Keratinocyte (primary cell): Measurements from ENCODE around the gene JAG2. TPM values are rescaled to one million over a fixed set of nuclear protein-coding genes. Genes with fewer than 3 reads are reported as not detected.

Experiments
- DNase-seq: peaks from one replicate; pipeline ENCODE4 v3.0.0-alpha.2; 2011; ENCODE audit warnings: low read depth, missing footprints, low spot score
- FAIRE-seq: peaks from 2 replicates; lab custom pipeline; 2011; peaks lifted over from hg19 to GRCh38; lab: Jason Lieb, UNC
- H2AFZ ChIP-seq: 2 replicates; pipeline ENCODE4 v1.6.0; 2012; ENCODE audit warnings: low read length, control low read depth, inconsistent platforms; ENCODE audit not compliant: control insufficient read depth
- H3K27ac ChIP-seq: 2 replicates; pipeline ENCODE4 v1.5.1; 2011; ENCODE audit warnings: low read length; ENCODE audit not compliant: control insufficient read depth, insufficient read depth
- H3K27me3 ChIP-seq: 3 replicates; pipeline ENCODE4 v1.6.0; 2011; ENCODE audit warnings: low read length; ENCODE audit not compliant: control insufficient read depth, insufficient read depth; ENCODE audit errors: extremely low read depth
- H3K36me3 ChIP-seq, 2 experiments: 2 replicates in 1 of 2; 3 replicates in 1 of 2; pipeline ENCODE4 v1.5.1; 2011; ENCODE audit warnings: low read length in 2 of 2, mild to moderate bottlenecking in 1 of 2; ENCODE audit not compliant: control insufficient read depth in 2 of 2, insufficient read depth in 2 of 2; ENCODE audit errors: extremely low read depth in 1 of 2
- H3K4me1 ChIP-seq: 3 replicates; pipeline ENCODE4 v1.5.1; 2011; ENCODE audit warnings: low read length; ENCODE audit not compliant: control insufficient read depth, insufficient read depth; ENCODE audit errors: extremely low read depth
- H3K4me2 ChIP-seq: 3 replicates; pipeline ENCODE4 v1.6.0; 2011; ENCODE audit warnings: low read depth, low read length; ENCODE audit not compliant: control insufficient read depth, insufficient read depth; ENCODE audit errors: extremely low read depth
- H3K4me3 ChIP-seq, 3 experiments: fragments of 200-600 bp in 1 of 3; sonication (generic) in 1 of 3; 2 replicates in 2 of 3; 3 replicates in 1 of 3; pipeline ENCODE4 v1.5.1; 2011 to 2016; ENCODE audit warnings: low read length in 3 of 3, mild to moderate bottlenecking in 3 of 3, control low read depth in 2 of 3, inconsistent platforms in 1 of 3, low read depth in 1 of 3, mixed read lengths in 1 of 3, mixed run types in 1 of 3, moderate library complexity in 1 of 3; ENCODE audit not compliant: control insufficient read depth in 2 of 3, insufficient read depth in 2 of 3; ENCODE audit errors: extremely low read depth in 1 of 3
- H3K79me2 ChIP-seq: 2 replicates; pipeline ENCODE4 v1.6.0; 2012; ENCODE audit warnings: low read length; ENCODE audit not compliant: control insufficient read depth, insufficient read depth
- H3K9ac ChIP-seq: 3 replicates; pipeline ENCODE4 v1.6.0; 2011; ENCODE audit warnings: low read length; ENCODE audit not compliant: control insufficient read depth, insufficient read depth; ENCODE audit errors: extremely low read depth
- H3K9me1 ChIP-seq: 3 replicates; pipeline ENCODE4 v1.6.0; 2011; ENCODE audit warnings: low read length; ENCODE audit not compliant: control insufficient read depth, insufficient read depth; ENCODE audit errors: extremely low read depth
- H3K9me3 ChIP-seq: 2 replicates; pipeline ENCODE4 v1.5.1; 2012; ENCODE audit warnings: low read depth, low read length; ENCODE audit not compliant: control insufficient read depth
- H4K20me1 ChIP-seq: 3 replicates; pipeline ENCODE4 v1.6.0; 2011; ENCODE audit warnings: low read length; ENCODE audit not compliant: control insufficient read depth, insufficient read depth; ENCODE audit errors: extremely low read depth
- CTCF ChIP-seq, 3 experiments: IDR thresholded peaks in 1 of 3; conservative IDR thresholded peaks in 1 of 3; optimal IDR thresholded peaks in 1 of 3; 2 replicates in 2 of 3; 3 replicates in 1 of 3; pipeline versions ENCODE3 to v1.5.1; 2011; ENCODE audit warnings: low read length in 3 of 3, mild to moderate bottlenecking in 3 of 3, moderate library complexity in 2 of 3, control low read depth in 1 of 3, inconsistent platforms in 1 of 3; ENCODE audit not compliant: insufficient read depth in 2 of 3; ENCODE audit errors: extremely low read depth in 1 of 3
- EZH2 ChIP-seq: IDR thresholded peaks from one replicate; pipeline ENCODE4 v1.6.1; 2012; ENCODE audit warnings: inconsistent platforms, mild to moderate bottlenecking, low read length, moderate library complexity
- dilution Hi-C: fragments of 300-500 bp; cut with MboI; formaldehyde crosslinking; loops from one replicate; pipeline ENCODE4 v1.7.0; 2020; ENCODE audit warnings: low sequenced_read_pairs; ENCODE audit not compliant: extremely low pct_ligation_motif_present
- polyA plus RNA-seq, 5 experiments: library from polyadenylated mRNA; depleted of rRNA in 3 of 5; stranded (reverse) in 3 of 5; stranded (forward) in 1 of 5; unstranded in 1 of 5; fragments of >200 nt; gene quantifications; 1 replicate in 1 of 5; 2 replicates in 3 of 5; 3 replicates in 1 of 5; pipeline versions ENCODE4 v1.2.1 to v1.2.3, GENCODE V29; 2011 to 2012; ENCODE audit warnings: missing spikeins in 2 of 5, low read depth in 1 of 5, low replicate concordance in 1 of 5

Gene JAG2
- polyA plus RNA-seq, 1 donor (not counting 4 experiments of a cell fraction or from before 2014, with no cell fraction given): 28.3 TPM

- Histone ChIP-seq H3K27ac (no peak overlapping the region), H4K20me1 (peaks cover 40% of the 10 kb centered on the region), H3K79me2 (peaks cover 75% of the 10 kb centered on the region), H3K36me3 (peaks cover 5 to 7% of the 10 kb centered on the region in 2 experiments), H3K27me3 (no peaks in the 10 kb centered on the region), H3K9me1 (peaks cover 1% of the 10 kb centered on the region), H3K4me2 (no peak overlapping the region), H3K4me1 (peaks cover 13% of the 10 kb centered on the region), H3K9me3 (no peaks in the 10 kb centered on the region), H2AFZ (no peak overlapping the region), H3K9ac (no peak overlapping the region), H3K4me3 (no peak overlapping the region)
- dilution Hi-C loops: no loop called here
- no peak for TF ChIP-seq CTCF (optimal IDR thresholded peaks at IDR 0.05 in 1 of 3, IDR thresholded peaks at IDR 0.05 in 1 of 3, conservative IDR thresholded peaks at IDR 0.05 in 1 of 3; ENCODE audit: extremely low read depth in 1 of 3, insufficient read depth in 2 of 3, low read length in 3 of 3)
- TF ChIP-seq EZH2: no peak
- DNase-seq (no peak), FAIRE-seq (no peak)
Measured at GRCh38 chr14:105159344-105159743, 9.2 kb downstream of the JAG2 start.

GRCh38 chr14:105158794-105159193 is 9.8 kb downstream of the JAG2 start:
- no peaks in the 10 kb centered on the region for H3K9me1 ChIP-seq
- H3K4me1 ChIP-seq: peaks cover 13% of the 10 kb centered on the region
- dilution Hi-C loops: no loop called here
- peaks cover 5 to 9% of the 10 kb centered on the region in 2 experiments for H3K36me3 ChIP-seq
- no peak overlapping the region for H3K4me2 ChIP-seq
- H3K27me3 ChIP-seq: no peaks in the 10 kb centered on the region
- H3K4me3 ChIP-seq: no peak overlapping the region
- no peak overlapping the region for H3K9ac ChIP-seq
- FAIRE-seq (no peak), DNase-seq (no peak)
- no peaks in the 10 kb centered on the region for H3K9me3 ChIP-seq
- no peak for TF ChIP-seq CTCF (optimal IDR thresholded peaks at IDR 0.05 in 1 of 3, IDR thresholded peaks at IDR 0.05 in 1 of 3, conservative IDR thresholded peaks at IDR 0.05 in 1 of 3; ENCODE audit: extremely low read depth in 1 of 3, insufficient read depth in 2 of 3, low read length in 3 of 3)
- peaks cover 69% of the 10 kb centered on the region for H3K79me2 ChIP-seq
- no peak overlapping the region for H2AFZ ChIP-seq
- H3K27ac ChIP-seq: no peak overlapping the region
- H4K20me1 ChIP-seq: peaks cover 40% of the 10 kb centered on the region
